Activated CD8-positive, alpha-beta memory T cell treated with anti-CD3 and anti-CD28 coated beads for 1 hour (primary cell): ENCODE results near the gene PHF2.

Experiments used
- DNase-seq, 2 donors: peaks; one replicate each; pipeline ENCODE4 v3.0.0-alpha.2; 2020; ENCODE audit warnings: low read depth in 1 of 2; ENCODE audit errors: extremely low read depth in 1 of 2

Gene PHF2

GRCh38 chr9:93648181-93648580 lies 71.8 kb downstream of the PHF2 start:
- DNase-seq, result no peak

GRCh38 chr9:93648836-93649235 lies 72.5 kb downstream of the PHF2 start:
- no peak for DNase-seq

- no peak for DNase-seq
These were observed 73.4 kb downstream of the PHF2 start for GRCh38 chr9:93649610-93650261.

GRCh38 chr9:93650448-93650847 lies 74.1 kb downstream of the PHF2 start:
- no peak for DNase-seq

- no peak for DNase-seq
These were observed 75.2 kb downstream of the PHF2 start for GRCh38 chr9:93651521-93651950.

GRCh38 chr9:93652604-93653592 lies 76.5 kb downstream of the PHF2 start:
- no peak for DNase-seq

- no peak for DNase-seq
These were observed 77.4 kb downstream of the PHF2 start for GRCh38 chr9:93653760-93654159.

GRCh38 chr9:93654351-93654961 lies 78.1 kb downstream of the PHF2 start:
- no peak for DNase-seq

- DNase-seq, result no peak
These were observed 79.4 kb downstream of the PHF2 start for GRCh38 chr9:93655621-93656425.

GRCh38 chr9:93656426-93657239 lies 80.2 kb downstream of the PHF2 start:
- DNase-seq, result no peak

GRCh38 chr9:93657331-93658111 lies 81.1 kb downstream of the PHF2 start:
- no peak for DNase-seq

- DNase-seq, result no peak
These were observed 82.0 kb downstream of the PHF2 start for GRCh38 chr9:93658184-93658925.

- DNase-seq, result no peak
These were observed 82.9 kb downstream of the PHF2 start for GRCh38 chr9:93659044-93659836.

- no peak for DNase-seq
These were observed 83.4 kb downstream of the PHF2 start for GRCh38 chr9:93659837-93660177.

- no peak for DNase-seq
These were observed 84.1 kb downstream of the PHF2 start for GRCh38 chr9:93660352-93661046.

GRCh38 chr9:93661591-93661990 lies 85.2 kb downstream of the PHF2 start:
- no peak for DNase-seq

GRCh38 chr9:93662016-93662638 lies 85.7 kb downstream of the PHF2 start:
- no peak for DNase-seq
